ENCODE results near the gene DGLUCY. TPM values are rescaled to one million over a fixed set of nuclear protein-coding genes. Genes with fewer than 3 reads are reported as not detected.
"Not testable (repeated sequence)": the region's sequence is repeated elsewhere in the genome, so short reads cannot be mapped to it uniquely, and the experiment has no call there.

DGLUCY gene
- polyA plus RNA-seq, 3 donors: 54.9 to 88.4 (median 66.0) TPM

- no peaks in the 10 kb centered on the region for H3K79me2 ChIP-seq (ENCODE audit: insufficient read depth, low read length)
- H3K27me3 Mint-ChIP-seq (ENCODE audit: low read depth in 3 of 3): peaks cover 31 to 40% (median 35%) of the 10 kb centered on the region in 3 donors
- H3K9me3 ChIP-seq (replicated peaks in 1 of 2; ENCODE audit: control insufficient read depth in 1 of 2, insufficient read depth in 1 of 2, low read length in 2 of 2): peaks cover 0 to 3% of the 10 kb centered on the region in 2 donors
- H3K9me3 Mint-ChIP-seq: peaks cover 2 to 7% (median 4%) of the 10 kb centered on the region in 7 donors
- 100% methylated on average over 3 of the region's 7 CpGs for WGBS (ENCODE audit: insufficient coverage)
- H3K36me3 Mint-ChIP-seq: peaks cover 27 to 33% of the 10 kb centered on the region in 2 donors
- H3K4me3 Mint-ChIP-seq: peak overlapping the region in 1 of 2 donors; percentile 81
- peak overlapping the region in 1 of 7 donors; percentile 34 for H3K27ac Mint-ChIP-seq
- H3K27ac ChIP-seq (ENCODE audit: low read depth in 1 of 2, low read length in 2 of 2): no peak overlapping the region
- H3K4me1 ChIP-seq (ENCODE audit: control insufficient read depth in 1 of 2, insufficient read depth in 2 of 2, low read length in 2 of 2): peaks cover 8 to 16% of the 10 kb centered on the region in 2 donors
- H3K4me2 ChIP-seq (replicated peaks; ENCODE audit: extremely low read depth, low read length, poor library complexity, severe bottlenecking): no peak overlapping the region
- H3K4me3 ChIP-seq (replicated peaks in 1 of 3; ENCODE audit: low read depth in 2 of 3, low read length in 3 of 3): no peak overlapping the region
- H3K27me3 ChIP-seq (ENCODE audit: control insufficient read depth in 2 of 2, insufficient read depth in 2 of 2, low read length in 2 of 2): peaks cover 27 to 37% of the 10 kb centered on the region in 2 donors
- H3K4me1 Mint-ChIP-seq: peaks cover 15% of the 10 kb centered on the region
- H4K20me1 ChIP-seq (ENCODE audit: insufficient read depth, low read length): peaks cover 24% of the 10 kb centered on the region
- H2AFZ ChIP-seq (ENCODE audit: insufficient read depth, low read depth, low read length, poor library complexity, severe bottlenecking): no peak overlapping the region
- intact Hi-C loops (cut with micrococcal nuclease): no loop called here
- H3K9ac ChIP-seq (ENCODE audit: insufficient read depth, low read length, poor library complexity, severe bottlenecking): no peak overlapping the region
- peaks cover 10 to 15% of the 10 kb centered on the region in 2 donors for H3K36me3 ChIP-seq (replicated peaks in 1 of 2; ENCODE audit: control insufficient read depth in 1 of 2, insufficient read depth in 2 of 2, low read length in 2 of 2)
- no peak for DNase-seq
- TF ChIP-seq, protein P1, sequence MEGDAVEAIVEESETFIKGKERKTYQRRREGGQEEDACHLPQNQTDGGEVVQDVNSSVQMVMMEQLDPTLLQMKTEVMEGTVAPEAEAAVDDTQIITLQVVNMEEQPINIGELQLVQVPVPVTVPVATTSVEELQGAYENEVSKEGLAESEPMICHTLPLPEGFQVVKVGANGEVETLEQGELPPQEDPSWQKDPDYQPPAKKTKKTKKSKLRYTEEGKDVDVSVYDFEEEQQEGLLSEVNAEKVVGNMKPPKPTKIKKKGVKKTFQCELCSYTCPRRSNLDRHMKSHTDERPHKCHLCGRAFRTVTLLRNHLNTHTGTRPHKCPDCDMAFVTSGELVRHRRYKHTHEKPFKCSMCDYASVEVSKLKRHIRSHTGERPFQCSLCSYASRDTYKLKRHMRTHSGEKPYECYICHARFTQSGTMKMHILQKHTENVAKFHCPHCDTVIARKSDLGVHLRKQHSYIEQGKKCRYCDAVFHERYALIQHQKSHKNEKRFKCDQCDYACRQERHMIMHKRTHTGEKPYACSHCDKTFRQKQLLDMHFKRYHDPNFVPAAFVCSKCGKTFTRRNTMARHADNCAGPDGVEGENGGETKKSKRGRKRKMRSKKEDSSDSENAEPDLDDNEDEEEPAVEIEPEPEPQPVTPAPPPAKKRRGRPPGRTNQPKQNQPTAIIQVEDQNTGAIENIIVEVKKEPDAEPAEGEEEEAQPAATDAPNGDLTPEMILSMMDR (IDR thresholded peaks at IDR 0.05): no peak
Measured at GRCh38 chr14:91265404-91265803, 151.5 kb downstream of the DGLUCY start.

GRCh38 chr14:91266276-91266675, 152.4 kb downstream of the DGLUCY start:
- H3K79me2 ChIP-seq (ENCODE audit: insufficient read depth, low read length); intact Hi-C loops (cut with micrococcal nuclease); H3K27ac ChIP-seq (ENCODE audit: low read depth in 1 of 2, low read length in 2 of 2); H3K4me2 ChIP-seq (replicated peaks; ENCODE audit: extremely low read depth, low read length, poor library complexity, severe bottlenecking); H3K9ac ChIP-seq (ENCODE audit: insufficient read depth, low read length, poor library complexity, severe bottlenecking); H2AFZ ChIP-seq (ENCODE audit: insufficient read depth, low read depth, low read length, poor library complexity, severe bottlenecking); DNase-seq; H3K9me3 Mint-ChIP-seq; H3K27ac Mint-ChIP-seq; H3K9me3 ChIP-seq (replicated peaks in 1 of 2; ENCODE audit: control insufficient read depth in 1 of 2, insufficient read depth in 1 of 2, low read length in 2 of 2); H3K4me3 Mint-ChIP-seq; H3K4me3 ChIP-seq (replicated peaks in 1 of 3; ENCODE audit: low read depth in 2 of 3, low read length in 3 of 3): not testable (repeated sequence)
- Histone ChIP-seq H3K27me3 (ENCODE audit: control insufficient read depth in 2 of 2, insufficient read depth in 2 of 2, low read length in 2 of 2) (peaks cover 27 to 37% of the 10 kb centered on the region in 2 donors), H3K36me3 (replicated peaks in 1 of 2; ENCODE audit: control insufficient read depth in 1 of 2, insufficient read depth in 2 of 2, low read length in 2 of 2) (peaks cover 13 to 21% of the 10 kb centered on the region in 2 donors), H3K4me1 (ENCODE audit: control insufficient read depth in 1 of 2, insufficient read depth in 2 of 2, low read length in 2 of 2) (peaks cover 8 to 16% of the 10 kb centered on the region in 2 donors), H4K20me1 (ENCODE audit: insufficient read depth, low read length) (peaks cover 24% of the 10 kb centered on the region)
- H3K27me3 Mint-ChIP-seq (ENCODE audit: low read depth in 3 of 3): peaks cover 31 to 40% (median 35%) of the 10 kb centered on the region in 3 donors
- H3K36me3 Mint-ChIP-seq: peaks cover 32 to 37% of the 10 kb centered on the region in 2 donors
- WGBS (ENCODE audit: insufficient coverage): 86% methylated on average over 4 of the region's 15 CpGs
- peaks cover 15% of the 10 kb centered on the region for H3K4me1 Mint-ChIP-seq
